Progenitor cell of endocrine pancreas (in vitro differentiated cells): ENCODE results near the gene PRKCE. TPM values are rescaled to one million over a fixed set of nuclear protein-coding genes. Genes with fewer than 3 reads are reported as not detected.
"Not testable (repeated sequence)": the region's sequence is repeated elsewhere in the genome, so short reads cannot be mapped to it uniquely, and the experiment has no call there.

ENCODE experiments used
- DNase-seq: peaks from one replicate; pipeline ENCODE4 v3.0.0; 2021; ENCODE audit warnings: low spot score; ENCODE audit not compliant: unreplicated experiment
- H3K27ac Mint-ChIP-seq: 2 replicates; pipeline ENCODE4 v1.8.0; 2021; ENCODE audit warnings: mild to moderate bottlenecking, moderate library complexity, mixed read lengths
- H3K27me3 Mint-ChIP-seq: 2 replicates; pipeline ENCODE4 v1.8.0; 2021; ENCODE audit warnings: mixed read lengths
- H3K36me3 Mint-ChIP-seq: 2 replicates; pipeline ENCODE4 v1.8.0; 2022; ENCODE audit warnings: mixed read lengths; ENCODE audit not compliant: insufficient read depth
- H3K4me1 Mint-ChIP-seq: 2 replicates; pipeline ENCODE4 v1.8.0; 2021; ENCODE audit warnings: low read depth, mixed read lengths
- H3K4me3 Mint-ChIP-seq: 2 replicates; pipeline ENCODE4 v1.8.0; 2021; ENCODE audit warnings: low read depth, mild to moderate bottlenecking, moderate library complexity, mixed read lengths
- H3K9me3 Mint-ChIP-seq: 2 replicates; pipeline ENCODE4 v1.8.0; 2021; ENCODE audit warnings: low read depth, mixed read lengths
- CTCF ChIP-seq: fragments of 200-600 bp; sonication (generic); IDR thresholded peaks from one replicate; pipeline ENCODE4 v1.5.0; 2021; ENCODE audit warnings: antibody characterized with exemption, mild to moderate bottlenecking; ENCODE audit not compliant: unreplicated experiment
- total RNA-seq: library from RNA; stranded (reverse); gene quantifications from 2 replicates; pipeline ENCODE4 v1.2.1, GENCODE V29; 2021

Gene PRKCE
- total RNA-seq, 1 donor from 2014 or later, result 4.2 TPM

- peaks cover 13% of the 10 kb centered on the region for H3K9me3 Mint-ChIP-seq
- H3K36me3 Mint-ChIP-seq, result no peaks in the 10 kb centered on the region
- H3K27ac Mint-ChIP-seq, result no peak overlapping the region
- H3K27me3 Mint-ChIP-seq, result peaks cover 2% of the 10 kb centered on the region
- H3K4me3 Mint-ChIP-seq, result no peak overlapping the region
- no peaks in the 10 kb centered on the region for H3K4me1 Mint-ChIP-seq
- no peak for DNase-seq
- no peak for TF ChIP-seq CTCF
Measured at GRCh38 chr2:46202453-46202852, 551.0 kb downstream of the PRKCE start.

- peaks cover 13% of the 10 kb centered on the region for H3K9me3 Mint-ChIP-seq
- peaks cover 2% of the 10 kb centered on the region for H3K27me3 Mint-ChIP-seq
- no peak for TF ChIP-seq CTCF
- H3K4me1 Mint-ChIP-seq, result no peaks in the 10 kb centered on the region
- H3K27ac Mint-ChIP-seq, result no peak overlapping the region
- no peaks in the 10 kb centered on the region for H3K36me3 Mint-ChIP-seq
- no peak overlapping the region for H3K4me3 Mint-ChIP-seq
- DNase-seq, result no peak
Measured at GRCh38 chr2:46202987-46203386, 551.5 kb downstream of the PRKCE start.

- not testable (repeated sequence) for H3K27ac Mint-ChIP-seq, H3K4me3 Mint-ChIP-seq, DNase-seq, H3K4me1 Mint-ChIP-seq, H3K27me3 Mint-ChIP-seq, H3K36me3 Mint-ChIP-seq
- H3K9me3 Mint-ChIP-seq, result peaks cover 16% of the 10 kb centered on the region
Measured at GRCh38 chr2:46203636-46204035, 552.2 kb downstream of the PRKCE start.

- Mint-ChIP-seq H3K27ac (no peak overlapping the region), H3K9me3 (peaks cover 27% of the 10 kb centered on the region)
- no peak for TF ChIP-seq CTCF
Measured at GRCh38 chr2:46207591-46207990, 556.1 kb downstream of the PRKCE start.

GRCh38 chr2:46208766-46209165 lies 557.3 kb downstream of the PRKCE start:
- Mint-ChIP-seq H3K27ac (no peak overlapping the region), H3K36me3 (peaks cover 2% of the 10 kb centered on the region), H3K4me3 (no peak overlapping the region), H3K9me3 (peaks cover 36% of the 10 kb centered on the region), H3K27me3 (no peaks in the 10 kb centered on the region), H3K4me1 (no peaks in the 10 kb centered on the region)
- DNase-seq, result no peak
- TF ChIP-seq CTCF, result no peak

More at GRCh38 chr2:46207591-46207990, 556.1 kb downstream of the PRKCE start:
- DNase-seq, result no peak
- Mint-ChIP-seq H3K36me3 (peaks cover 2% of the 10 kb centered on the region), H3K4me1 (no peaks in the 10 kb centered on the region), H3K4me3 (no peak overlapping the region), H3K27me3 (no peaks in the 10 kb centered on the region)

GRCh38 chr2:46210063-46210462 lies 558.6 kb downstream of the PRKCE start:
- H3K4me3 Mint-ChIP-seq, result no peak overlapping the region
- H3K9me3 Mint-ChIP-seq, result peaks cover 37% of the 10 kb centered on the region
- no peak for TF ChIP-seq CTCF
- H3K27ac Mint-ChIP-seq, result no peak overlapping the region
- peaks cover 2% of the 10 kb centered on the region for H3K36me3 Mint-ChIP-seq
- no peaks in the 10 kb centered on the region for H3K4me1 Mint-ChIP-seq
- H3K27me3 Mint-ChIP-seq, result no peaks in the 10 kb centered on the region
- DNase-seq, result no peak
